Activated T-cell treated with anti-CD3 and anti-CD28 coated beads for 24 hours (primary cell): ENCODE measurements around the gene FES.
"Not testable (repeated sequence)": the region's sequence is repeated elsewhere in the genome, so short reads cannot be mapped to it uniquely, and the experiment has no call there.

ENCODE experiments used
- DNase-seq: peaks from one replicate; pipeline ENCODE4 v3.0.0-alpha.2; 2020; ENCODE audit warnings: low read depth

The FES gene

DNA sequence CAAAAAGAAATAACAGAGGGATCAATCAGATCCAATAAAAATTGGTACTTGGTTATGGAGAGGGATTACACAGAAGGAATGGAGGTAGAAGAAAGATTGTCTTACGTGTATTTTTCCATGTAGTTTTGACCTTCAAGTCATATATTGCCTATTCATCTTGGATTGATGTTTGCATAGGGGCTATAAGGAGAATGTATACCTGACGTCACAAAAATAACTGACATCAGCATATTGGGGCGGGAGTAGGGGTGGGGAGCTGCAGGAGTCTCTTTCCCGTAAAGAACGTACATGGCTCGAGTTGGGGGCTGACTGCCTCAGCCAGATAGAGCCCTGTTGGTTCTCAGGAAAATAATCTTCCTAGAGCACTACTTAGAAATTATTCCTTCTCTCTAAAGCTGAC, 21.8 kb upstream of the FES start:
- no peak for DNase-seq

DNA sequence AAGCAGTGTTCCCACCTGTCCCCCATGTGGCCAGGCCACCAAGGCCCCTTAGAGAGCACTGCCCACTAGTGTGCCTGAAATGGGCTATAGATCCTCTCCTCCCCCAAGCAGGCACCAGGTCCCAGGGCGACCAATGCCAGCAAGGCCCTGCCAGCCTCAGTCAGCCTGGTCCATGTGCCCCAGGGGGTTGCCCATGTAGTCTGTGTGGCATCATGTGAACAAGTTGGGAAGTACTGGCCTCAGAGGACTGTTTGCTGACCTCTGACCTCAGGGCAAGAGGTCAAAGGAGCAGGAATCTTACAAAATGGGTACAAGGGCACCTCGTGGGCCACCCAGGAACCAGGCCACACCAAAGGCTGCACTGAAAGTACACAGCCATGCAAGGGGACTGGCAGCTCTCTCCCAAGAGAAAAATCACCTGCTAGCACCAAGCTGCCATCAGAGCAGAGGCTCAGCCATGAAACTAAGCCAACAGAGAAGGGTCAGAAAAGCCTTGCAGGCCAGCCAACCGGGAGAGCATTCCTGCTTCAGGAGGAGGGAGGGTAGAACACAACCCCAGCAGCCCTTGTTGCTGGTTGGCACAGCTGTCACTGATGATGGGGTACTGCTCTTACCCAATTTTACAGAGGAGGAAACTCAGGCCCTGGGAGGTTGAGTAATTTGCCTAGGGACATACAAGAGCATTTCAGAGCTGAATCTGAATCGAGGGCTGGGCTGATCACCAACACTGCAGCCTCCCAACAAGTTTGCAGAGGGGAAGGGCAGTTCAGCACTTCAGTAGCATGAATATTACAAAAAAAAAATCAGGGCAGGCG, 21.1 kb upstream of the FES start:
- DNase-seq: no peak

DNA sequence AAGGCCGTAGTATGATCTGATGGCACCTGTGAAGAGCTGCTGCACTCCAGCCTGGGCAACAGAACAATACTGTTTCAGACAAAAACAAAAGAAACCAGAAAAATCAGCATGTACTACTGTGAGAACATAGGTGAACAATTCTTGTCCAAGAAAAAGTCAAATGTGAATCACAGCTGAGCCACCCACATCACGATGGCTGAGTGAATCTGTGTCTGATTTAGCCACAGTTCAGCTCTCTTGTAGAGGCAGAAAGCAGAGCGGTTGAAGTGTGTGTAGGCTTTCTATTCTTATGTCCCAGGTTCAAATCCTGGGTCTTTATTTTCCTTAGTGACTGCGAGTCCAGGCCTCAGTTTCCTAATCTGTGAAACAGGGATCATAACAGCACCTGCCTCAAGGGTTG, 20.3 kb upstream of the FES start:
- no peak for DNase-seq

DNA sequence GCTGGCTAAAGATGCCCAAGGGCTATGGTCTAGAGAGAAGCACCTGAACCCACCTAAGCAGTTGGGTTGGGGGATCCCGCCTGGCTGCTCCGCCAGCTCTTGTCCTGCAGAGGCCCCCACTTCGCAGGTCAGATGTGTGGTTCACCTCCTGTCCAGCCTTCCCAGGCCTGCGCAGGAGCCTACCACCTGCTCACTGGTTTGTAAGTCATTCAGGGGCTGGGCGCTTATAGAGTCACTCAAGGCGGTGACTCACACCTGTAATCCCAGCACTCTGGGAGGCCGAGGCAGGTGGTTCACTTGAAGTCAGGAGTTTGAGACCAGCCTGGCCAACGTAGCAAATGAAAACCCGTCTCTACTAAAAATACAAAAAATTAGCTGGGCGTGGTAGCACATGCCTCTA, 19.8 kb upstream of the FES start:
- DNase-seq: no peak

- DNase-seq: no peak
Measured at GRCh38 chr15:90865702-90866101, 18.6 kb upstream of the FES start.

DNA sequence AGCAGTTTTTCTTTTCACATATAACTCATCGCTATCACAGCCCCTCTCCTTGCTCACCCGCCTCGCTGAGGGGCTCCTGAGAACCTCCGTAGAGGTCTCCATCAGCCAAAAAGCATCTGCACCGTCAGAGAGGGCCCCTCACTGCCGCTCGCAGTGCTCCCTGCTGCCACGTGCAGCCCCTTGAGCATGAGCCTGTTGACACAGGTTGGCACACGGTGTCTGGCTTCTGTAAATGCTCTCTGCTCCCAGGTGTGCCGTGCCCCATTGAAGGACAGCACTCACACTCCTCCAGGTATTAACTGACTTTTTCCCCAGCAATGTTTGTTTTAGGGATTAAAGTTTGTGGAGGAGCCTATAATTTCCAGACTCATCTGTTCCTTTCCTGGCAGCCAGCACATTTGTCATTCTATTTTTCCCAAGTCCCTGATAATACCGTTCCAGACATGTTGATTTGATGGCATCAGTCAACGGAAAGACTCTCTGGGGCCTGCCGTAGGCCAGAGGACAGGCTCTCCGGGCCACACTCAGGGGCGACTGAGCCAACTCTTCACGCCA, 18.1 kb upstream of the FES start:
- no peak for DNase-seq

DNA sequence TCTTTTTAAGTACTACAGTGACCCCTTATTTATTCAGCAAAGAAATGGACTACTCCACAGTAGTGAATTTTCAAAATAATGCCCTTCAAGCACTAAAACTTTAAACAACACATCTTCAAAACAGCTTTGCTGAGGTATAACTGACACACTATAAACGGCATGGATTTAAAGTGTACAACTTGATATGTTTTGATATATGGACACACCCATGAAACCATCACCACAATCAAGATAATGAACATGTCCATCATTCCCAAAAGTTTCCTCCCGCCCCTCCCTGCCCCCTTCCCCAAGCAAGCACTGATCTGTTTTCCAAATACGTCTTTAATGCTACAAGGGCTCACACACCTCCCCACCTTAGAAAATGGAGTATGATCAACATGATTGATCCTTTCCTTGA, 17.5 kb upstream of the FES start:
- no peak for DNase-seq

GRCh38 chr15:90868261-90868689, 16.0 kb upstream of the FES start, which contains the start of gene FURIN:
Gene FURIN, plus strand, starts transcription at chr15:90868588. Its CDS starts 7,153 bp downstream, at chr15:90875741.
- DNase-seq: no peak

DNA sequence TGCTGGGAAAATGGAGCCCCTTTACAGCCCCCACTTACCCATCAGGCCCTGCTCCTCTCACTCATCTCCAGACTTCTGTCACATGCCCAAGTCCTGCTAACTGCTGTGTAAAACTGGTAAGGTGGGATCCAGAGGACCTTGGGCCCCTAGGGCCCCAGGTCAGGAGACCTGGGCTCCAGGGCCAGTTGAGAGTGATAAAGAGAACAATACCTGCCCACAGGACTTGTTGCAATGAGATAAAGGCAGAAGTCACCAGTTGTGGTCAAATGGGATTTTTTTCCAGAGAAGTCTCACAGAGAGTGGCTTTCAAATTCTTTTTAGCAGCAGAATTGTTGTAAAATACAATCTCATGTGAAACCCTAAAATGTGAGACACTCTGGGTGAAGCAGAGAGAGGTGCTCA, 15.2 kb upstream of the FES start:
- DNase-seq: no peak

DNA sequence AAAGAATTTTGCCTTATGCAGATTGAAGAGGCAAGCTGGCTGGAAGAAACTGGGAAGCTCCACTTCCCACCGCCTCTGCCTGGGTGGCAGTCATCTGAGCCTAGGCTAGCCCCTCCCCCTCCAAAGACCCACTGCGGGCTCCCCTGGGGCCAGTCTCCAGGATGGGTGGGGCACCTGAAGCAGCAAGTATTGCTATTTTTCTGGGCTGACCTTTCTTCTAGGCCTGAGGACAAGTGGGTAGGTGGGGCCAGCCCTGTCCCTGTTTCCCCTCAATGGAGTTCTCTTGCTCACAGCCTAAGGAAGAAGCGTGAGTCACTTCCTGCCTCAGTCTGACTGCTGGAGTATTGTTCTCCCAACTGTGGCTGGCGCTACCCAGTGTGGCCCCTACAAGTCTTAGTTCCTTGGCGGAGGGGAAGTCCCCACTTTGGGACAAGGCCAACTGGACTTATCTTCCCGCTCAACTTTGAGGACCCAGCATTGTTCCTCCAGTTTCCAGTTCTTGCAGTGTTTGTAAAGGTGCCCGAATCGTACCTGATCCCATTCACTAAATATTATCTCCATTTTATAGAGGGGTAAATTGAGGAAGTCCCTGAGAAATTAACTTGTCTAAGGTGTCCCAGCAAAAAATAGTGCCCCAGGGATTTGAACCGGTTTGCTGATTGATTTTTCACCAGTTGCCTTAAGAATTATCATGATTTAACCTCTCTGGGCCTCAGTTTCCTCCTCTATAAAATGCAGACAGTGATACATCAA, 14.5 kb upstream of the FES start:
- DNase-seq: peak; percentile 40

DNA sequence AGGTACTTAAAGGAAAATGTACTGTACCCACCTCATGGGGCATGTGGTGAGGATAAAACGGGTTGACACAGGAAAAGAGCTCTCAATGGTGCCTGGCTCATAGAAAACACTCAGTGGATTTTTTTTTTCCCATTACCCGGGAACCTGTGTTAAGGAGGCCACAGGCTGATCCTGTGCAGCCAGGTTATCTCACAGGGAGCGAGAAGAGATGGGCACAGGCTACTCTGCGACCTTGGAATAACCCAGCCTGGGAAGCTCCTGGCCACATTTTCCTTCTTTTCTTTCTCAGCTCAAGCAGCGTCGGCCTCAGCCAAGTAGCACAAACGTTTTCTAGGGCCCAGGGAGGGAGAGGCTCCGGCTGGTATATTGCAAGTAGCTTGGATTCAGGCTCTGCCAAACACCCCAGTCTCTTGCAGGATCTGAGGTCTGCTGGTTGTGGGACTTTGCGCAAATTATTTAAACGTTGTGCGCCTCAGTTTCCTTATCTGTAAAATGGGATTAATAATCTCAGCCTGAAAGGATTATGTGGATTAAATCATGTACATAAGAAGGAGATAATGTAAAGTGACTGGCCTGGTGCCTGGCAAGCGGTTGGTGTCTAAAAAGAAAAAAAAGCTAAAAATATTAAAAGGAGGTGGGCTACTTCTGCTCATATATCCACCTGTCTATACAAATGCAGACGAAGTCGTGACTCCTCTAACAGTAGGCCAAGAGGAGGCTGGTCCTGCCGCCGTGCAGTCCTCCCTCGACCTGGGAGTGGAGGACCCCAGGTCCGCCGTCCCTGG, 13.8 kb upstream of the FES start:
- no peak for DNase-seq

DNA sequence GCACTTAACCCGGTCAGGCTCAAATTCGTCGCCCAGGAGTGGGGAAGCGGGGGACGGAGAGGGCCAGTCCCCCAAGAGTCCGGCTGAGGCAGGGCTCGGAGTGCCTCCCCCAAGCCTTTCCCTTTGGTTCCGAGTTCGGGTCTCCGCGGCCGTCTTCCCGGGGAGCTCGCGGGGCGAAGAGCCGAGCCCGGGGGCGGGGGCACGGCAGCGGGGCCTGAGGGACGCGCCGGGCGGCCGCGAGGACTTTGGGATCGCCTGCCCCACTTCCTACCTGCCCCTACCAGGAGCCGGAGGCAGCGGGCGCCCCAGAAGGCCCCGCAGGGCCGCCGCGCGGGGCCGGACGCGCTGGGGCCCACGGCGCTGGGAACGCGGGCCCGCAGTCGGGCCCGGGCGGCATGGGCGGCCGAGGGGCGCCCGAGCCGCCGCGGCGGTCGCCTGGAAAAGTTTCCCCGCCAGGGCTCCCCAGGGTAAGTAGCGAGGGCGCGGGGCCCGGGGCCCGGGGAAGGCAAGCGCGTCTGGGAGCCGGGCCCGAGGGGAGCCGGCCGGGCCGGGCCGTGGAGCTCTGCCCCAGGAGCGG, 13.1 kb upstream of the FES start:
- no peak for DNase-seq

DNA sequence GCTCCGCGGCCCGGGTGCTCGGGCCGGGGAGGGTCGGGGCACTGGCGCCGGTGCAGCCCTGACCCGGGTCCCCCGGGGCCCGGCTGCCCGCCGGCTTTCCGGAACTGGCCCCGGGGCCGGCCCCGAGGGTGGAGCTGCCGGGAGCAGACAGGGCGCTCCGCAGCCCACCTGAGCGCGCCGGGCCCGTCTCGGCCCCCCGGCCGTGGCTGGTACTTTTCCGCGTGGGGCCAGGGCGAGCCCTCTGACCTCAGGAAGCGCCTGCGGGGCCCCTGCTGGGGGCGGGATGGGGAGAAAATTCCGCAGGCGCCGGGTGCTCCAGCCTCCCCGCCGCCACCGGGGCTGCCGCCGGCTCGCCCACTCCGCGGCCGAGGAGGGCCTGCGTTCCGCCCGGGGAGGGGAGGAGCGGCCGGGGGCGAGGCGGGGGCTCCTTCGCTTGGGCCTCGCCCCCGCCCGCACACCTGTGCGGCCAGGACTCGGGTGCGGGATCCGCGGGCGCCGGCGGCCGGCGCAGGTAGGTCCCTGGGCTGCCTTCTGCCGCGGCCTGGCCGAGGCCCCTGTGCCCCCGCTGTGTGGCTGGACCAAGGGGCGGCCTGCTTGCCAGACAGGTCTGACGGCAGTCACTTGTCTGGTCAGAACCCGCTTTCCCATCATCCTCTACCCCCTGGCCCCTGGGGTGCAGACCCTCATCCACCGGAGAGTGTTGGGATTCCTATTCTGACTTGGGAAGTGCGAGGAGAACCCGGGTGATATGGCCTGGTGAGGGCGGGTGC, 12.4 kb upstream of the FES start:
- no peak for DNase-seq

DNA sequence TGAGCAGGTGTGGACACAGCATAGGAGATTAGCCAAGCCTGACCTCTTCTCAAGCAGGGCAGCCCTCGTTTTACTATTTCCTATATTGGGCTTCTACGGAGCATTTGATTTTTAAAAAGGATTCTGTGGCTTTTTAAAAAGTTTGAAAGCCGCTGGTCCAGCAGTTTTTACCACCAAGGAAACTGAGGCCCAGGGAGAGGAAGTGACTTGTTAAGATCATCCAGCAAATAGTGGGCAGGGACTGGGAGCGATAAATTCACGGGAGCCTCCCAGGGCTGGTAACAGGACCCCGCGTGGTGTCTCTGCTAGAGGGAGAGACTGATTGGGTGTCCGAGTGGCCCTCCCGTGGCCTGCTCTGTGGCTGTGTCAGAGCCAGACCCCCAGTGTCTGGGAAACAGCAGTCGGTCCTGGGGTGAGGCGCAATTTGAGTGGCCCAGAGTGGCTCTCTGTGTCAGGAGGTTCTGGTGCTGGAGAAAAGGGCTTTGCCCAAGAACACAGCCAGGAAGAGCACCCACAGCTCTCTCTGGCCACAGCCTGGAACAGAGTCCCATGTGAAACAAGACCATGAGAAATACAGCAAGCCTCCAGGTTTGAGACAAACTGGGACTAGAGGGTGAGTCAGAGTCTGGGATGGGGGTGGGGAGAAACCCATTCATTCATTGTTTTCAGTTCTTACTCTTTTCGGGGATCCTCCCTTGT, 11.7 kb upstream of the FES start:
- peak; percentile 65 for DNase-seq

- DNase-seq: no peak
Measured at GRCh38 chr15:90873488-90873997, 10.8 kb upstream of the FES start.

DNA sequence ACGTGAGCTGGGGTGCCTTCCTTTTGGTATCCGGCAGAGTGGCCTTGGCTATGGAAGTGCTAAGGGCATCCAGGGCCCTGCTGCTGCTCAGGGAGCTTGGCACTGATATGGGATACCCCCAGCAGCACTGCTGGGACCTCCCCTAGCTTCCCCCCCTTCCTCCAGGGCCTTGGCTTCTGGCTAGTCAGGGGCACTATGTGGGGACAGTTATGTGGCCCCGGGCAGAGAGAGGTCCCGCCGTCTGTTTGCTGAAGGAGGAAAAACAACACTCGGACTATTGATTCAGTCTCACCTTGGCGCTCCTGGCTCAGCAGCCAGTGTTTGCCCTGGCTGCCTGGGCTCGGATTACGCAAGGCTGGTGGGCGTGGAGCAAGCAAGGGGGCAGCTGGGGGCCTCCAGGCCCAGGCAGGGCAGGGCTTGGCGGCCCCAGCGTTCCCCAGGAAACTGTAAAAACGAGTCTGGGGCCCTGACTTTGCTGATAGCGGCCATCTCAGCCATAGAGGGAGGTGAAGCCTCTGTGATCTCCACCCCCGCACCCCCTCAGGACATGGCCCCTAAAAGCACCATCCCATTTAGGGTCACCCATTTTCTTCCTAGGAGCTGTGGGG, 10.2 kb upstream of the FES start:
- DNase-seq: no peak

- DNase-seq: not testable (repeated sequence)
Measured at GRCh38 chr15:90874986-90875385, 9.3 kb upstream of the FES start.

DNA sequence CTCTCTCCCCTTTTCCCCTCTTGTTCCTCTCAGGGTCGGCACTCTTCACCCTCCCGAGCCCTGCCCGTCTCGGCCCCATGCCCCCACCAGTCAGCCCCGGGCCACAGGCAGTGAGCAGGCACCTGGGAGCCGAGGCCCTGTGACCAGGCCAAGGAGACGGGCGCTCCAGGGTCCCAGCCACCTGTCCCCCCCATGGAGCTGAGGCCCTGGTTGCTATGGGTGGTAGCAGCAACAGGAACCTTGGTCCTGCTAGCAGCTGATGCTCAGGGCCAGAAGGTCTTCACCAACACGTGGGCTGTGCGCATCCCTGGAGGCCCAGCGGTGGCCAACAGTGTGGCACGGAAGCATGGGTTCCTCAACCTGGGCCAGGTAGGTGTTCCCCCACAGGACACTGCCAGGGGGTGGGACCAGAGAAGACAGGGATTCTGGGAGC, 8.7 kb upstream of the FES start:
- DNase-seq: no peak

DNA sequence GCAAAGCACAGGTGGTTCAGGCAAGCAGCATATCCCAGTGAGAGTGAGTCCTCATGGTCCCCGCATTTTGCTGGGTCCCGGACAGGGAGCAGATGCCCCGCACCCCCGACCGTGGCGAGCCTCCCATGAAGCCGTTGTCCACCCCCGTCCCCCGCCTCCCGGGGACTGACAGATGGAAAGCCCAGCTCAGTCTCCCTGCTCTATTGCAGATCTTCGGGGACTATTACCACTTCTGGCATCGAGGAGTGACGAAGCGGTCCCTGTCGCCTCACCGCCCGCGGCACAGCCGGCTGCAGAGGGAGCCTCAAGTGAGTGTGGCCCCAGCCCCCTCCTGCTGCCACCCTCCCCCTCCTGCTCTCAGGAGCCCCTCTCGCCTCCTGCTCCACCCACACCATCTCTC, 8.3 kb upstream of the FES start:
- no peak for DNase-seq
